SK-MEL-5 (cell line): ENCODE data around the gene SERAC1. TPM values are rescaled to one million over a fixed set of nuclear protein-coding genes. Genes with fewer than 3 reads are reported as not detected.

Source experiments
- DNase-seq: peaks from one replicate; pipeline ENCODE4 v3.0.0-alpha.2; 2016; ENCODE audit warnings: low read depth, low spot score
- in situ Hi-C: cut with HindIII; loops from 2 replicates; pipeline ENCODE4 v1.10.0; 2016; ENCODE audit warnings: low sequenced_read_pairs, high pct_unique_total_duplicates, low pct_unique_long_range_greater_than_20kb
- total RNA-seq: library from RNA; depleted of rRNA; stranded (reverse); fragments of >200 nt; shearing (Covaris generic); gene quantifications from 2 replicates; pipeline ENCODE4 v1.2.3, GENCODE V29; 2014

SERAC1 gene
- total RNA-seq, 1 experiment from 2014 or later = 6.6 TPM

- DNase-seq = no peak
- in situ Hi-C loops = no loop called here
Observed at GRCh38 chr6:158095671-158096070, 72.4 kb downstream of the SERAC1 start.

GRCh38 chr6:158095031-158095430 is 73.0 kb downstream of the SERAC1 start:
- DNase-seq = no peak
- in situ Hi-C loops = no loop called here

GRCh38 chr6:158092806-158093205 is 75.3 kb downstream of the SERAC1 start:
- no peak for DNase-seq
- in situ Hi-C loops = no loop called here

- DNase-seq = no peak
- in situ Hi-C loops = no loop called here
Observed at GRCh38 chr6:158087224-158087867, 80.7 kb downstream of the SERAC1 start.

- in situ Hi-C loops = no loop called here
Observed at GRCh38 chr6:158086504-158087223, 81.4 kb downstream of the SERAC1 start.

GRCh38 chr6:158086054-158086503 is 82.0 kb downstream of the SERAC1 start:
- in situ Hi-C loops = no loop called here
- no peak for DNase-seq

More at GRCh38 chr6:158086504-158087223, 81.4 kb downstream of the SERAC1 start:
- DNase-seq = no peak

GRCh38 chr6:158085261-158086053 is 82.6 kb downstream of the SERAC1 start:
- in situ Hi-C loops = no loop called here
- no peak for DNase-seq

GRCh38 chr6:158083455-158084325 is 84.4 kb downstream of the SERAC1 start:
- in situ Hi-C loops = no loop called here

GRCh38 chr6:158081657-158081935 is 86.5 kb downstream of the SERAC1 start:
- in situ Hi-C loops = no loop called here
- DNase-seq = no peak

More at GRCh38 chr6:158083455-158084325, 84.4 kb downstream of the SERAC1 start:
- DNase-seq = no peak

GRCh38 chr6:158080849-158081656 is 87.0 kb downstream of the SERAC1 start:
- in situ Hi-C loops = no loop called here
- DNase-seq = no peak

GRCh38 chr6:158078320-158078719 is 89.7 kb downstream of the SERAC1 start:
- no peak for DNase-seq
- in situ Hi-C loops = no loop called here

GRCh38 chr6:158077676-158078075 is 90.4 kb downstream of the SERAC1 start:
- in situ Hi-C loops = no loop called here
- DNase-seq = no peak

- in situ Hi-C loops = no loop called here
- no peak for DNase-seq
Observed at GRCh38 chr6:158076548-158076947, 91.5 kb downstream of the SERAC1 start.

- in situ Hi-C loops = no loop called here
- no peak for DNase-seq
Observed at GRCh38 chr6:158073776-158074175, 94.3 kb downstream of the SERAC1 start.

- DNase-seq = peak; percentile 69
- in situ Hi-C loops = no loop called here
Observed at GRCh38 chr6:158072083-158072721, 95.9 kb downstream of the SERAC1 start.
